Upper lobe of right lung (tissue), 1 donor: ENCODE data around the gene ATP5F1D. TPM values are rescaled to one million over a fixed set of nuclear protein-coding genes. Genes with fewer than 3 reads are reported as not detected.

Experiments
- ATAC-seq: fragments of 200-7000 bp; cut with Tn5 transposase; one replicate; pipeline ENCODE4 v1.9.1; 2020; ENCODE audit warnings: mild to moderate bottlenecking, moderate library complexity
- DNase-seq: peaks from one replicate; pipeline ENCODE4 v3.0.0-alpha.2; 2020
- H3K27ac ChIP-seq: fragments of 200-600 bp; one replicate; pipeline ENCODE4 v1.8.0; 2022
- H3K27me3 ChIP-seq: fragments of 200-600 bp; one replicate; pipeline ENCODE4 v1.8.0; 2022; ENCODE audit warnings: mild to moderate bottlenecking
- H3K36me3 ChIP-seq: fragments of 200-600 bp; one replicate; pipeline ENCODE4 v1.8.0; 2022
- H3K4me1 ChIP-seq: fragments of 200-600 bp; one replicate; pipeline ENCODE4 v1.8.0; 2022
- H3K4me3 ChIP-seq: fragments of 200-600 bp; one replicate; pipeline ENCODE4 v1.8.0; 2022; ENCODE audit warnings: mild to moderate bottlenecking
- H3K9me3 ChIP-seq: fragments of 200-600 bp; one replicate; pipeline ENCODE4 v1.8.0; 2022
- intact Hi-C: fragments of 100-400 bp; cut with DNase I; formaldehyde crosslinking; loops from one replicate; pipeline ENCODE4 v1.11.0; 2022
- total RNA-seq: library from RNA; stranded (reverse); fragmentation: NEBNext Ultra II Directional; extraction: Animal tissue kit (Norgen Biotek cat#: 25700); gene quantifications from one replicate; pipeline ENCODE4 v1.2.1, GENCODE V29; 2021
- TF ChIP-seq, protein P1 (sequence below): fragments of 200-600 bp; IDR thresholded peaks from one replicate; pipeline ENCODE4 v1.8.0; 2022; ENCODE audit warnings: antibody characterized with exemption
- donor health status: DM: no; HTN: yes; CAD: no; lungs with severe emphysema.

The ATP5F1D gene
- total RNA-seq, 1 donor from 2014 or later: 126 TPM

DNA sequence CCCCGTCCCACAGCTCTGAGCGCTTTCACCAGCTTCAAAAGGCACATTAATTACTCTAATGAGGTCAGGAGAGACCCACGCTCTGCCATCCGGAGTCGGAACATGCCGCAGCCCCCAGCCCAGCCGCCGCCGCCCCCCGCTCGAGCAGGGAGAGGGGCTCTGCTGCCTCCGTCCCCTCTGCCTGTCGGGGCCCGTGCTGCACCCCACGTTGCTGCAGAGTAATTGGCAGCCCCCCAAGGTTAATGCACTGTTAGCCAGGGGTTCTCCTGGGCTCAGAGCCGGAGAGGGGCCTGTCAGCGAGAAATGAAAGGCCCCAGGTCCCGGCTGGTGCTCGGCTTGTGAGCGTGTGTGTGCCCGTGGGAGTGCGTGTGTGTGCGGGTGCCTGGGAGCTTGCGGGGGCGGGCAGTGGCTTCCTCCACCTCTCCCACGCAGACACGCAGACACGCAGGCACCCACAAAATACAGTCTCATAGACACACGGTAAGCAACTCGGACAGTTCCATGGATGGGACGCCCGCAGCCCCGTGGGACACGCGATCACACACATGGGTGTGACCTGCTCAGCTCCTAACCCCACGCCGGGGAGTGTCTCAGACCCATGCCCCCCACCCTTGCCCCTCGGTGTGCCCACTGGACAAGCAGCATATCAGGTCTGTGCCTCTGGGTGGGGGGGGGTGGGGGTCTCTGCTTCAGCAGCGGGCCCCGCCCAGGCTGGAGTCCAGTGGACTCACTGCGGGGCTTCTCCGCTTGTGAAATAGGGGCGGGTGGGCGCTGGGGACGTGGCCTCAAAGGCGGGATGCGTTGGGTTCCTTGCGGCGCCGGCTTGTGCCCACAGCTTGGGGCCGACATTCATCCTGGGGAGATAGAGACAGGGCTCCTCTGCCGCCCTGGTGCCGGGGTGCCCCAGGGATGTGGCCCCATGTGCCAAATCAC, 39.4 kb downstream of the ATP5F1D start:
- Histone ChIP-seq H3K4me1 (peaks cover 8% of the 10 kb centered on the region), H3K36me3 (peaks cover 13% of the 10 kb centered on the region), H3K4me3 (no peak overlapping the region), H3K27ac (no peak overlapping the region), H3K9me3 (no peaks in the 10 kb centered on the region), H3K27me3 (peaks cover 22% of the 10 kb centered on the region)
- no peak for ATAC-seq
- intact Hi-C loops: no loop called here
- TF ChIP-seq, protein P1, sequence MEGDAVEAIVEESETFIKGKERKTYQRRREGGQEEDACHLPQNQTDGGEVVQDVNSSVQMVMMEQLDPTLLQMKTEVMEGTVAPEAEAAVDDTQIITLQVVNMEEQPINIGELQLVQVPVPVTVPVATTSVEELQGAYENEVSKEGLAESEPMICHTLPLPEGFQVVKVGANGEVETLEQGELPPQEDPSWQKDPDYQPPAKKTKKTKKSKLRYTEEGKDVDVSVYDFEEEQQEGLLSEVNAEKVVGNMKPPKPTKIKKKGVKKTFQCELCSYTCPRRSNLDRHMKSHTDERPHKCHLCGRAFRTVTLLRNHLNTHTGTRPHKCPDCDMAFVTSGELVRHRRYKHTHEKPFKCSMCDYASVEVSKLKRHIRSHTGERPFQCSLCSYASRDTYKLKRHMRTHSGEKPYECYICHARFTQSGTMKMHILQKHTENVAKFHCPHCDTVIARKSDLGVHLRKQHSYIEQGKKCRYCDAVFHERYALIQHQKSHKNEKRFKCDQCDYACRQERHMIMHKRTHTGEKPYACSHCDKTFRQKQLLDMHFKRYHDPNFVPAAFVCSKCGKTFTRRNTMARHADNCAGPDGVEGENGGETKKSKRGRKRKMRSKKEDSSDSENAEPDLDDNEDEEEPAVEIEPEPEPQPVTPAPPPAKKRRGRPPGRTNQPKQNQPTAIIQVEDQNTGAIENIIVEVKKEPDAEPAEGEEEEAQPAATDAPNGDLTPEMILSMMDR: no peak
- DNase-seq: no peak

DNA sequence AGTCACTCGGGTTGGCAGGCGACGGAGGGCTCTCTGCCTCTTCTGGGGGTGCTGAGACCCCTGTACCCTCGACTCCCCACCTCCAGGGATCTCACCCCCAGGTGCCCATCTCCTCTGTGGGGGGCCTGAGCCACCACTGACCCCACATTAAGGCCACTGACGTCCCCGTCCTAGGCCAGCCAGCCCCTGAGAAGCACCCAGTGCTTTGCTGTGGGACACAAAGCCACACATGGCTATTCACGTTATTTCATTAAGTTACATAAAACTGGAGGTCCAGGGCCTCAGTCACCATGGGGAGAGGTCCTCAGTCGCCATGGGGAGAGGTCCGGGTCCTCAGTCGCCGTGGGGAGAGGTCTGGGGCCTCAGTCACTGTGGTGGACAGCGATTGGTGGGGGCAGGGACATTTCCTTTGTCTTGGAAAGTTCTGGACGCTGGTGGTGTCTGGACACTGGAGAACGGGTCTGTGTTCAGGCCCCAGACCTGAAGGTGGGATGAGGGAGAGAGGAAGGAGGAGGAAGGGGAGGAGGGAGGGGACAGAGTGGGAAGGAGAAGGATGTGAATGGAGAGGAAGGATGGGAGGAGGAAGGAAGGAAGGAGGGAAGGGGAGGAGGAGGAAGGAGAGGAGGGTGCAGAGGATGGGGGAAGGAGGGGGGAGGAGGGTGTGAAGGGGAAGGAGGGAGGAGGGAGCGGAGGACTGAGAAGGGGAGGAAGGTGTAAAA, 40.2 kb downstream of the ATP5F1D start:
- DNase-seq (no peak), ATAC-seq (no peak)
- no peak overlapping the region for H3K27ac ChIP-seq
- no peak overlapping the region for H3K4me3 ChIP-seq
- TF ChIP-seq, protein P1: no peak
- peaks cover 13% of the 10 kb centered on the region for H3K36me3 ChIP-seq
- intact Hi-C loops: no loop called here
- H3K4me1 ChIP-seq: peaks cover under 1% of the 10 kb centered on the region
- peaks cover 27% of the 10 kb centered on the region for H3K27me3 ChIP-seq
- H3K9me3 ChIP-seq: no peaks in the 10 kb centered on the region

DNA sequence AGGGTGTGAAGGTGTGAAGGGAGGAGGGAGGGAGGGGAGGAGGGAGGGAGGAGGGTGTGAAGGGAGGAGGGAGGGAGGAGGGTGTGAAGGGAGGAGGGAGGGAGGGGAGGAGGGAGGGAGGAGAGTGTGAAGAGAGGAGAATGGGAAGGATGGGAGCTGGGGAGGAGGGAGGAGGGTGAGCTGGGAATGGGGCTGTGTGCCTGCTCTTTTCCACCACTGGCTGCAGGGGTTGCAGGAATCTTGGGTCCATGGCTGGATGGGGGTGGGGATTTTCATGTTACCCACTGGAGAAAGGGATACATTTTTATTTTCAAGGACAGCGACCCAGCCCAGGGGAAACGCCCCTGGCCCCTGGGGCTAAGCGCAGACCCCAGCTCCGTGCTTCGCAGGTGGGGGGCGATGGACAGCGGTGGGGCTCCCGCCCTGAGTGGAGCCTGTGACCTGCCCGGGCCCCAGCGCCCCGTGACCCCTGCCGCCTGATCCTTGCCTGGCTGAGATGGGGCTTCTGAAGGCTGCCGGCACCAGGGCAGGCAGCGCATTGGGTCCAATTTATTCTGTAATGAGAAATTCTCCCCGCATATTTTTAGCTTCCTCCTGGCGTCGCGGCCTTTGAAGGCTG, 41.1 kb downstream of the ATP5F1D start:
- no peak for ATAC-seq
- TF ChIP-seq, protein P1: no peak
- Histone ChIP-seq H3K27me3 (peaks cover 36% of the 10 kb centered on the region), H3K27ac (no peak overlapping the region), H3K4me1 (no peaks in the 10 kb centered on the region), H3K36me3 (peaks cover 8% of the 10 kb centered on the region), H3K9me3 (no peaks in the 10 kb centered on the region), H3K4me3 (no peak overlapping the region)
- no peak for DNase-seq
- intact Hi-C loops: no loop called here

DNA sequence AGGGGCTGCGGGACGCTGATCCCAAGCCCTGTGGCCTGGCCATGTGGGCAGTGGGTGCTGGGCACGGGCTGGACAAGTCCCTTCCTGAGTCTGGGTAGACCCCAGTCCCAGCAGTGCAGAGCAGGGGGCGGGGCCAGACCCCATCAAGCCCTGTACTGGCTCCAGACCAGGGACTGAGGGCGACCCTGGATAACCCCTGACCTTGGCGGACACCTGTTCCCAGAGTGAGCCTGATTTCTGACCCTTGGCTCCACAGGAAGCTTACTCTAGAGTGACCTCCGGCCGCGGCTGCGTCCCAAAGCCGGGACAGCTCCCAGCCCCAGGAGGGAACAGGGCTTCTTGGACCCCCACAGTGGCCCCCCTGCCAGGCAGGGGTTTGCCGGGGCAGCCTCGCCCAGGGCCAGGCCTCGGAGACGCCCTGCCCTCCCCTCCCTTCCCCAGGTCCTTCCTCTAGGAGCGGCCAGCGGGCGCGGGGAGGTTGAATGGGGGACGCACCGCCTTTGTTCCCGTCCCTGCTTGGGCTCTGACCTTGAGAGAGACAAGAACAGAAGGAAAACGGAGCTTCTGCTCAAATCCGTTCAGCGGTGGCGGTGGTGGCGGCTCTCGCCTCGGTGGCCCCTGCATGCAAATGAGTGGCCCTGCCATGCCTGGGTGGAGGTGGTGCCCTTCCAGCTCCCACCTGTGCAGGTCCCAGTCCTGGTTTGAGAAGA, 41.8 kb downstream of the ATP5F1D start:
- DNase-seq: no peak
- no peak for ATAC-seq
- Histone ChIP-seq H3K4me1 (no peaks in the 10 kb centered on the region), H3K27ac (no peak overlapping the region), H3K4me3 (no peak overlapping the region), H3K36me3 (peaks cover 5% of the 10 kb centered on the region), H3K9me3 (no peaks in the 10 kb centered on the region), H3K27me3 (peaks cover 43% of the 10 kb centered on the region)
- TF ChIP-seq, protein P1: no peak
- intact Hi-C loops: no loop called here

DNA sequence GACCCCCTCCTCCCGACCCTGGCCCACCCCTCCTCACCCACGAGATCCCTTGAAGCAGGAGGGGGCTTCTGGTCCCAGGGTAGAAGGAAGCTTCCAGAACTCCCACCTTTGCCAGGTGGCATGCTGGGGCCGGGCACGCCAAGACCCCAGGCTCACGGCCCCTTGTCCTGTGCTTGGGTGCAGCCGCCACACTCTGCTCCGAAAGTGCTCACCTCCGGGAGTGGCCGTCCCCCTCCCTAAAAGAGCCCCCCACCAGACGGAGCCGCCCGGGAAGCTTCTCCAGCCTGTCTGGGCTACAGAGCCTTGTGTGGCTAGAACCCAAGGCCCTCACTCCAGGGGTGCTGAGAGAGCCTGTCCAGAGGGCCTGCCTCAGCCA, 42.4 kb downstream of the ATP5F1D start:
- TF ChIP-seq, protein P1: no peak
- peaks cover 49% of the 10 kb centered on the region for H3K27me3 ChIP-seq
- DNase-seq: no peak
- peaks cover 3% of the 10 kb centered on the region for H3K36me3 ChIP-seq
- H3K9me3 ChIP-seq: no peaks in the 10 kb centered on the region
- H3K27ac ChIP-seq: no peak overlapping the region
- no peak overlapping the region for H3K4me3 ChIP-seq
- H3K4me1 ChIP-seq: no peaks in the 10 kb centered on the region
- no peak for ATAC-seq
- intact Hi-C loops: no loop called here
